SK-N-DZ (cell line): Measurements from ENCODE around the gene RPS10. TPM values are rescaled to one million over a fixed set of nuclear protein-coding genes. Genes with fewer than 3 reads are reported as not detected.

Source experiments
- DNase-seq: peaks from one replicate; pipeline ENCODE4 v3.0.0-alpha.2; 2015; ENCODE audit warnings: low spot score
- polyA plus RNA-seq, 2 experiments: library from polyadenylated mRNA; depleted of rRNA; stranded (reverse); fragments of >200 nt; gene quantifications; 2 replicates each; pipeline ENCODE4 v1.2.3, GENCODE V29; 2014

RPS10 gene
- 8,232 and 8,575 TPM in 2 replicates for polyA plus RNA-seq (2014; cell fraction: cytosol; rRNA removed)
- polyA plus RNA-seq (2014; cell fraction: nucleus; rRNA removed) = 3,567 and 4,317 TPM in 2 replicates

GRCh38 chr6:34425498-34426410 is at the start of gene RPS10:
RPS10 (minus strand) TSS chr6:34426069; CDS start chr6:34425221, 848 bp downstream.
- DNase-seq = peak; percentile 92

GRCh38 chr6:34475238-34475682 is 49.4 kb upstream of the RPS10 start:
- no peak for DNase-seq

- DNase-seq = no peak
These were observed 48.9 kb upstream of the RPS10 start for GRCh38 chr6:34474754-34475153.

- no peak for DNase-seq
These were observed 48.1 kb upstream of the RPS10 start for GRCh38 chr6:34473967-34474366.

- no peak for DNase-seq
These were observed 46.6 kb upstream of the RPS10 start for GRCh38 chr6:34472425-34472824.

- no peak for DNase-seq
These were observed 43.6 kb upstream of the RPS10 start for GRCh38 chr6:34469499-34469898.

- DNase-seq = no peak
These were observed 42.6 kb upstream of the RPS10 start for GRCh38 chr6:34468378-34468892.

- DNase-seq = no peak
These were observed 40.6 kb upstream of the RPS10 start for GRCh38 chr6:34466242-34467185.

GRCh38 chr6:34465531-34466241 is 39.8 kb upstream of the RPS10 start, which contains the start of gene PACSIN1:
PACSIN1 (plus strand) TSS chr6:34466076; CDS start chr6:34526306, 60,230 bp downstream.
- no peak for DNase-seq

- no peak for DNase-seq
These were observed 38.0 kb upstream of the RPS10 start for GRCh38 chr6:34463849-34464248.

GRCh38 chr6:34463299-34463698 is 37.4 kb upstream of the RPS10 start:
- DNase-seq = no peak

GRCh38 chr6:34462551-34462971 is 36.7 kb upstream of the RPS10 start:
- peak; percentile 58 for DNase-seq

- DNase-seq = no peak
These were observed 36.1 kb upstream of the RPS10 start for GRCh38 chr6:34462010-34462409.

- DNase-seq = no peak
These were observed 35.1 kb upstream of the RPS10 start for GRCh38 chr6:34460796-34461507.

- peak; percentile 53 for DNase-seq
These were observed 34.2 kb upstream of the RPS10 start for GRCh38 chr6:34459899-34460593.

- peak; percentile 49 for DNase-seq
These were observed 32.2 kb upstream of the RPS10 start for GRCh38 chr6:34457742-34458735.

- DNase-seq = no peak
These were observed 31.5 kb upstream of the RPS10 start for GRCh38 chr6:34457382-34457741.

- DNase-seq = no peak
These were observed 30.0 kb upstream of the RPS10 start for GRCh38 chr6:34455831-34456230.
